GM18858 (cell line): Measurements from ENCODE around the gene ZNG1C.
"Not testable (repeated sequence)": the region's sequence is repeated elsewhere in the genome, so short reads cannot be mapped to it uniquely, and the experiment has no call there.

Experiments used
- ATAC-seq: cut with Tn5 transposase; IDR thresholded peaks from one replicate; pipeline ENCODE4 v1.9.1; 2021; ENCODE audit not compliant: unreplicated experiment

The ZNG1C gene

GRCh38 chr9:68241683-68242082 is at the start of gene ZNG1C:
Gene ZNG1C, plus strand, starts transcription at chr9:68241983. Its CDS starts 49 bp downstream, at chr9:68242032.
- ATAC-seq, result not testable (repeated sequence)

DNA sequence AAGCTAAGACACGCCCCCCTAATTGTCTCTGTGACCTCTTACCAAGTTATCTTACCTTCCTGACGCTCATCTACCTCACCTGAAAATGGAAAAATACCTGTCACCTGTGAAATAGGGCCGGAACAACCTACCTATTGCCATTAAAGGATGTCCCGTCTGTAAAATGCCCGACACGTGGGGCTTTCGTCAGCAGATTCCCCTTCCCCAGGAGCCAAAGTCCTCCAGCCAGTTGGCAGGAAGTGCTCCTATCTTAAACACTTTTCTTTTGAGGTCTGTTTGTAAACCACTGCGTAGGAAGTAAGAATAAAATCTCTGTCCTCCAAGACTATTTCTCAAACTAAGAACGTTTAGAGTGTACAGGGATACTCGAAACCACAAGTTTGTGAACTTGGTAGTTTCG is 654 bp downstream of the ZNG1C start:
- ATAC-seq, result not testable (repeated sequence)

- not testable (repeated sequence) for ATAC-seq
These were observed 39.3 kb downstream of the ZNG1C start for GRCh38 chr9:68281041-68281440.

DNA sequence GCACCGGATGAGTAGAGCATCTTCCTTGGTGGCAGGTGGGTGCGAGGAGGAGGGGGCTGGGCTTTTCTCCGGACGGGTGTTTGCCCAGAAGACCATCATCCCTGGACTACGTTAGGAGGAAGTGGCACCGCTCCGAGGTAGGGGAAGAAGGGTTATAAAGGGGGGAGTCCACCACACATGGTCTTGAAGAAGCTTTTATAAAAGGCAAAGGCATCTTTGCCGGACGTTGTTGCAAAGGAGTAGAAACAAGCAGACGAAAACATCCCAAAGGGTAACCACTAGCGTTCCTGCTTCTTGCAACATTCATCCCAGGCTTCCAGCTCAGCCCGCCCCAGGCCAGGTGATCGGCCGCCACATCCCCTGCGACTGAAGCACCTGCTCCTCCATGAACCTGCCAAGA is 60.8 kb downstream of the ZNG1C start, which contains the start of gene FOXD4L3:
Gene FOXD4L3, plus strand, starts transcription at position 301 of the 400 bp plus-strand sequence. Its CDS starts 85 bp downstream, at position 386.
- not testable (repeated sequence) for ATAC-seq

- ATAC-seq, result not testable (repeated sequence)
These were observed 62.0 kb downstream of the ZNG1C start for GRCh38 chr9:68303771-68304170.

DNA sequence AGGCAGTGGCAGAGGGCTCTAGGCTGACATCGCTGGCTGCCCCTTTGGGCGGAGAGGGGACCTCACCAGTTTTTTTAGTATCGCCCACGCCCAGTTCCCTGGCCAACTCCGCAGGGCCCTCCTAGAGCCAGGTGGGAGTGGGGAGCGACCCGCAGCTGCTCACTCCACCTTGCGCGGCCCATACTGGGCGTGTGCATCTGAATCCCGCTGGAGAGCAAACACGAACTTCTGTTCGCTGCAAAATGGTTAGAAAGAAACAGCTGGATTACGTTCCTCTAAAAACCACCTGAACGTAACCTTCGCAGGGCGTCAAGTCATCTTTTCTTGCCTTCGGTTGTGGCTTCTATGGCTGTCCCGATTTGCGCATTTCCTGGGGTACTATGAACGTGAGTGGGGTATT is 62.4 kb downstream of the ZNG1C start:
- not testable (repeated sequence) for ATAC-seq

GRCh38 chr9:68304777-68305176 is 63.0 kb downstream of the ZNG1C start:
- not testable (repeated sequence) for ATAC-seq

- ATAC-seq, result not testable (repeated sequence)
These were observed 64.0 kb downstream of the ZNG1C start for GRCh38 chr9:68305680-68306285.

GRCh38 chr9:68306391-68306964 is 64.7 kb downstream of the ZNG1C start:
- not testable (repeated sequence) for ATAC-seq

DNA sequence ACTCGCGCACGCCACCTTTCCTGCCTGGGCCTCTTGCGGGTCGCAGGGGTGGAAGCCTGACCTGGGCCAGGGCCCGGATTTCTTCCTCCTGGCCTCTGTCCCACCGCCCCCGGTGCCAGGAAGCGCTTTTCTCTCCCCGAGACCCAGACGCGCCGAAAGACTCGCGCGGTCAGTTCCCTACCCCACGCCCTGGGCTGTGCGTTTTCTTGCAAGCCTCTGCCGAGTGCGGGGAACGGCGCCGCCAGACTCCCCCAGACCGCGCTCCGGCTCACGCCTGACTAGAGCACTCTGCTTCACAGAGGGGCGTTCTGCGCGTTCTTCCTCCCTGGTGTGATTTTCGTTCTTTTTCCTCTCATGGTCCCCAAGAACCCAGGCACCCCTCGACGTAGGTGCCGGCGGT is 65.3 kb downstream of the ZNG1C start:
- not testable (repeated sequence) for ATAC-seq

DNA sequence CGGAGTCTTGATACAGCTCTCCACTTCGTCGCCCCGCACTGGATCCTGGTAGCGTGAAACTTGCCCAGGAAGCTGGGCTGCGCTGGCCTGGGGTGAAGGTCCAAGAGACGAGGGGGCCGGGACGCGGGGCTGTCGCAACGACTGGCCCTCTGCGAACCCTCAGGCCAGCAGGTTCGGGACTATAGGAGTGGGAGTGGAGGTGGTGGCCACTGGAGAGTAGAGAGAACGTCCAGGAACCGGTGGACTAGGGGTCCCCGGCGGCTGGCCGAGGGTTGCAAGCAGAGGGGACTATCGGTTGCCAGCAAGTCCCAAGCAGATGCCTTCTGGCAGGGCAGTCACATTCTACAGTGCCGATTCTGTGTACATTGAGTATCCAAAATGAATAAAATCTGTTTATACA is 65.9 kb downstream of the ZNG1C start:
- not testable (repeated sequence) for ATAC-seq

DNA sequence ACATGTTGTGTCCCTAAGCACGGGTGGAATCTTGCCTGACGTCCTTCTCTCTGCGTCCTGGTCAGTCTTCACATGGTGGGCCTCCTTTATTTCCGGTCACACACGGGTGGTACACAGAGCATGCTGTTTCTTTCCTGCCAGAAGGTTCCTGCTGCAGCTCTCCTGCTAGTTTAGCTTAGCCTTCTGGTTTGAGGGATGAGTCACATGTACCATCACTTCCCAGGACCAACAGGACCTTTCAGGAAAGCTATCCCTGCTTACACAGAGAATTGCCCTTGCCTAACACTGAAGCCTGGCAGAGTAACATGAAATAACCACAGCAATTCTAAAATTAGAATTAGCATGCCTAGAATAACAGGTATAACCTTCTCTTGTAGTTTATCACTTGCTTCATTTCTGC is 69.4 kb downstream of the ZNG1C start:
- not testable (repeated sequence) for ATAC-seq

- not testable (repeated sequence) for ATAC-seq
These were observed 76.4 kb downstream of the ZNG1C start for GRCh38 chr9:68318209-68318608.

DNA sequence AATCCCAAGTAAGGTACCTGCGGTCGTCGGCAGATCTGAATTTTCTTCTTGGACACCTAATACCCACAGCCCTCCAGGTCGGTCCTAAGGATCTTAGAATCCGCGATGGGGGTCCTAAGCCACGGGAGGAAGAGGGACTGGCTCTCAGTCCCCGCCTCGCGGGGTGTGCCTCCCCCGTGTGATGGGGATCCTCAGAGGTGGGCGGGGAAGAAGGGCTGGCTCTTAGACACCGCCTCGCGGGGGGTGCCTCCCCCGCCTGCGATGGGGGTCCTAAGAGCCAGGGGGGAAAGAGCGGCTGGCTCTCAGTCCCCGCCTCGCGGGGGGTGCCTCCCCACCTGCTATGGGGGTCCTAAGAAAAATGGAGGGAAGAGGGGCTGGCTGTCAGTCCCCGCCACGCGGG is 82.0 kb downstream of the ZNG1C start:
- ATAC-seq, result not testable (repeated sequence)

GRCh38 chr9:68324518-68324917 is 82.7 kb downstream of the ZNG1C start:
- not testable (repeated sequence) for ATAC-seq

GRCh38 chr9:68329106-68329505 is 87.3 kb downstream of the ZNG1C start:
- not testable (repeated sequence) for ATAC-seq

GRCh38 chr9:68330531-68331173 is 88.9 kb downstream of the ZNG1C start:
- ATAC-seq, result not testable (repeated sequence)

DNA sequence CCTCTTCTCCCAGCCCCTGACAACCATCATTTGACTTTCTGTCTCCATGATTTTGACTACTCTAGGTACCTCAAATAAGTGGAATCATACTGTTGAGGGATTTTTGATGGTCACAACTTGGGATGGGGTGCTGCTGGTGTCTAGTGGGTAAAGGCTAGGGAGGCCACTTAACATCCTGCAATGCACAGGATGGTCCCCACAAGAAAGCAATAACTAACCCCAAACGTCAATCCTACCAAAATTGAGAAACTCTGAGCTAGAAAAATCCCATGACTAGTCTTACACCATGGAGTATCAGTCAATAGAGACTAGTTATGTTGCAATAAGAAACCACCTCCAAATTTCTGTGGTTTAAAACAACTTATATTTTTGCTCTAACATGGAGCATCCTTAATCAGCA is 90.3 kb downstream of the ZNG1C start:
- not testable (repeated sequence) for ATAC-seq

DNA sequence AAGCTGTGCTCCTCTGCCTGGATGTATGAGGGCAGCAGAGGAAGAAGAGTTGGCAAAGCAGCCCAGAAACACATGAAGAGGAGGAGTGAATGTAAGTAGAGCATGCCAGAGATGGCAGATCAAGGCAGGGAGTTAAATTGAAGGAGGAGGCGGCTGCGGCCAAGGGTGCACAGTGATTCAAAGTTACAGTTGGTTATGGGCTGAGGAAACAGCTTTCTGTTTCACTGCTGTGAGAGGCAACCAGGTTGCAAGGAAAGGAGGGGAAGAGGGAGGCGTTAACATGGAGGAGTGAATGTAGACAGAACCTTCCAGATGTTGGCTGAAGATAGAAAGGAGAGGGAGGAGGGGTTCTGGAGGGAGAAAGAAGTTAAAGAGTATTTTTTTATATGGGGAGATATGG is 94.2 kb downstream of the ZNG1C start:
- not testable (repeated sequence) for ATAC-seq

GRCh38 chr9:68336639-68337339 is 95.0 kb downstream of the ZNG1C start:
- ATAC-seq, result not testable (repeated sequence)

- not testable (repeated sequence) for ATAC-seq
These were observed 96.2 kb downstream of the ZNG1C start for GRCh38 chr9:68338000-68338399.
